Coronary artery (tissue), 2 donors: ENCODE measurements around the gene CEP162.
"Not testable (repeated sequence)": the region's sequence is repeated elsewhere in the genome, so short reads cannot be mapped to it uniquely, and the experiment has no call there.

Experiments
- DNase-seq: peaks from one replicate; pipeline ENCODE4 v3.0.0-alpha.2; 2017; ENCODE audit warnings: low spot score
- H3K27ac ChIP-seq, 2 donors: fragments of 200-600 bp; sonication (generic); one replicate each; pipeline ENCODE4 v1.5.1; 2016 to 2019
- H3K4me3 ChIP-seq: fragments of 200-600 bp; sonication (generic); 2 replicates; pipeline ENCODE4 v1.5.1; 2016; ENCODE audit warnings: mild to moderate bottlenecking, moderate library complexity
- CTCF ChIP-seq: fragments of 200-600 bp; sonication (generic); IDR thresholded peaks from one replicate; pipeline ENCODE4 v1.5.1; 2019; ENCODE audit warnings: antibody characterized with exemption

Gene CEP162

GRCh38 chr6:84255641-84256040, 28.2 kb upstream of the CEP162 start:
- no peak for TF ChIP-seq CTCF
- DNase-seq: no peak
- Histone ChIP-seq H3K27ac (no peak overlapping the region), H3K4me3 (no peak overlapping the region)

DNA sequence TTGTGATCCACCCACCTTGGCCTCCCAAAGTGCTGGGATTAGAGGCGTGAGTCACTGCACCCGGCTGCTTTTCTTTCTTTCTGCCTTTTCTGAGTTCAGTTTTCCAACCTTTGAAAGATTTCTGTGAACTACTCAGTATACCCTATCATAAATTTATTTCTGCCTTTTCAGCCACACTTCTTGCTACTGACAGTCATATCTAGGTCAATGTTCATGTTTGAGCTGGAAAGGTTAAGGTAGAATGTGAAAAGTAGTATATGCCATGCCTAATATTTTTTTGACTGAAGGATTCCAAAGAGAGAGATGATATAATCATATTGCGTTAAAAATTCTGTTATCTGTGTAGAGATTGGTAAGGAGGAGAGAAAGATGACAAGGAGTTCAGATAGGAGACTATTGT, 25.9 kb upstream of the CEP162 start:
- H3K4me3 ChIP-seq: no peak overlapping the region
- no peak for TF ChIP-seq CTCF
- no peak overlapping the region for H3K27ac ChIP-seq
- DNase-seq: no peak

GRCh38 chr6:84251891-84252539, 24.6 kb upstream of the CEP162 start:
- peak overlapping the region in 1 of 2 donors; percentile 13 for H3K27ac ChIP-seq
- DNase-seq: no peak
- H3K4me3 ChIP-seq: peak overlapping the region; percentile 6
- TF ChIP-seq CTCF: no peak

DNA sequence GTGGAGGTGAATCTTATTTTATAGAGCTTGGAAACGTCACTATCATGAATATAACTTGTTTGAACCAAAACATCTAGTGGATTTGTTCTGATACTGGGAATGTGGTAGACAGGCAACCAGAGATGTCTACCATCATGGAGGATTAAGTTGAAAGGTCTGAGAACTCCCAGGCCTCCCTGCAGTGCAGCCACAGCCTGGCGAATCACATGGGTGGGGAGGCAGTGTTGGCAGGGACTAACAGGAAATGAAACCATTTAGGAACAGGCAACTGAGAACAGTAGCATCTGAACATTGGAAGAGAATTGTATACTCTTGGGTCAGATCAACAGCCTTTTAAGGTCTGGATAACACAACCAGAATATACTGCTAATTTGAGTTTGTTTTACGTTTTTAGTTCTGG, 22.3 kb upstream of the CEP162 start:
- DNase-seq: no peak
- TF ChIP-seq CTCF: no peak
- Histone ChIP-seq H3K4me3 (no peak overlapping the region), H3K27ac (no peak overlapping the region)

GRCh38 chr6:84244416-84245081, 17.1 kb upstream of the CEP162 start:
- H3K27ac ChIP-seq, DNase-seq, H3K4me3 ChIP-seq: not testable (repeated sequence)

DNA sequence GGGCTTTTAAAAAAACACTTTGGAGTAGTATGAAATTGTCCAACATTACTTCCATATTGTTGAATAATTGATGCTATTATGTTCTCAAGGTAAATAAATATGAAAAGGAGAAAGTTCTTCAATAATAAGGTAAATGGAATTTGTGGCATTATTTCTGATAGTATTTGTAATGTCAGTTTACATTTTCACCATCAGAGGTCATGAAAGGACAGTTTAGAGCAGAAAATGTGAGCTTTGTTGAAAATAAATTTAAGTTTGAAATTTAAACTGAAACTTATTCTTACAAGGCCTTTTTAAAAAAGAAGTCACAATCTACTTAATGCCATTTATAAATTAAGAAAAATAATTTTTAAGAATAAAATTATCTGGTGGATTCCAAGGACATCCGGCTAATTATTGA, 15.8 kb upstream of the CEP162 start:
- no peak for TF ChIP-seq CTCF
- Histone ChIP-seq H3K4me3 (no peak overlapping the region), H3K27ac (no peak overlapping the region)
- no peak for DNase-seq

DNA sequence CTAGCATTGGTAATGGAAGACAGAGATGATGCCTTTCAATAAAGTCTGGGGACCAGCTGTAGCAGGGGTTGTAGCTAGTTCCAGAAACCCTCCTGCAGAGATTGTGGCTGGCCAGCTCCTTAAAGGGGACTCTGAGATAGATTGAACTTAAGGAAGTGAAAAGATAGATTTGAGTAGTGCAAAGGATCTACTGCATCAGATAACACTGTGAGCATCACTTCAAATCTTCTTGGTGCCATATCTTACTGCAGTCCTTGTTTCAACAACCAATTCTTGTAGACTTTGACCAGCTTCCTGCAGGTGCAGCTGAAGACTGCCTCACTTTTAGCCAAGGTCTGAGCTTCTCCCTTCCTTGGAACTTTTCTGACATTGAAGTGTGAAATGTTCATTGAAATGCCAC, 14.8 kb upstream of the CEP162 start:
- no peak for DNase-seq
- TF ChIP-seq CTCF: no peak
- H3K4me3 ChIP-seq: no peak overlapping the region
- H3K27ac ChIP-seq: no peak overlapping the region
